H9 (cell line): ENCODE measurements around the gene TFEB. TPM values are rescaled to one million over a fixed set of nuclear protein-coding genes. Genes with fewer than 3 reads are reported as not detected.

Source experiments
- DNase-seq: peaks from one replicate; pipeline ENCODE4 v3.0.0-alpha.2; 2017
- H2AFZ ChIP-seq: one replicate; pipeline ENCODE4 v1.6.1; 2013; ENCODE audit warnings: mild to moderate bottlenecking, low read length, control low read depth, moderate library complexity
- H2AK5ac ChIP-seq: 2 replicates; pipeline ENCODE4 v1.6.1; 2013; ENCODE audit warnings: low read length, control low read depth, mixed read lengths; ENCODE audit not compliant: insufficient read length
- H2BK120ac ChIP-seq: one replicate; pipeline ENCODE4 v1.6.1; 2013; ENCODE audit warnings: low read depth, mild to moderate bottlenecking, low read length, control low read depth, inconsistent platforms; ENCODE audit not compliant: poor library complexity, severe bottlenecking
- H2BK12ac ChIP-seq: 2 replicates; pipeline ENCODE4 v1.6.1; 2013; ENCODE audit warnings: low read length, control low read depth, mixed read lengths, low read depth; ENCODE audit not compliant: insufficient read length
- H2BK15ac ChIP-seq: 2 replicates; pipeline ENCODE4 v1.6.1; 2013; ENCODE audit warnings: low read depth, low read length, control low read depth
- H2BK20ac ChIP-seq: one replicate; pipeline ENCODE4 v1.6.1; 2013; ENCODE audit warnings: low read depth, mild to moderate bottlenecking, low read length, control low read depth, inconsistent platforms; ENCODE audit not compliant: poor library complexity, severe bottlenecking
- H2BK5ac ChIP-seq: 2 replicates; pipeline ENCODE4 v1.6.1; 2013; ENCODE audit warnings: low read length, control low read depth, mixed read lengths; ENCODE audit not compliant: insufficient read length
- H3K14ac ChIP-seq: 2 replicates; pipeline ENCODE4 v1.6.1; 2013; ENCODE audit warnings: low read length, control low read depth; ENCODE audit not compliant: insufficient read depth
- H3K18ac ChIP-seq: 2 replicates; pipeline ENCODE4 v1.6.1; 2013; ENCODE audit warnings: low read depth, mild to moderate bottlenecking, mixed read lengths, low read length, control low read depth; ENCODE audit not compliant: insufficient read length
- H3K23ac ChIP-seq: 2 replicates; pipeline ENCODE4 v1.6.1; 2013; ENCODE audit warnings: low read length, control low read depth, mixed read lengths, low read depth; ENCODE audit not compliant: insufficient read length
- H3K23me2 ChIP-seq: 2 replicates; pipeline ENCODE4 v1.6.1; 2013; ENCODE audit warnings: low read depth, mild to moderate bottlenecking, mixed read lengths, low read length, control low read depth; ENCODE audit not compliant: insufficient read length, poor library complexity, severe bottlenecking
- H3K27ac ChIP-seq: 2 replicates; pipeline ENCODE4 v1.5.1; 2013; ENCODE audit warnings: low read length, control low read depth, mixed read lengths, low read depth; ENCODE audit not compliant: insufficient read length
- H3K27me3 ChIP-seq: 2 replicates; pipeline ENCODE4 v1.6.1; 2013; ENCODE audit warnings: low read length, control low read depth, inconsistent platforms; ENCODE audit not compliant: insufficient read depth
- H3K4ac ChIP-seq: 2 replicates; pipeline ENCODE4 v1.6.1; 2013; ENCODE audit warnings: low read depth, mild to moderate bottlenecking, control low read depth, inconsistent platforms, low read length, moderate library complexity
- H3K4me1 ChIP-seq: 2 replicates; pipeline ENCODE4 v1.6.1; 2013; ENCODE audit warnings: low read length, control low read depth, inconsistent platforms; ENCODE audit not compliant: insufficient read depth
- H3K4me2 ChIP-seq: 2 replicates; pipeline ENCODE4 v1.6.1; 2013; ENCODE audit warnings: low read length, control low read depth, mixed read lengths; ENCODE audit not compliant: insufficient read length, insufficient read depth
- H3K56ac ChIP-seq: 2 replicates; pipeline ENCODE4 v1.6.1; 2013; ENCODE audit warnings: low read depth, mild to moderate bottlenecking, mixed read lengths, low read length, control low read depth; ENCODE audit not compliant: insufficient read length
- H3K79me1 ChIP-seq: 2 replicates; pipeline ENCODE4 v1.6.1; 2013; ENCODE audit warnings: low read depth, mild to moderate bottlenecking, moderate library complexity, low read length, control low read depth, inconsistent platforms; ENCODE audit not compliant: insufficient read depth, poor library complexity, severe bottlenecking
- H3K79me2 ChIP-seq: 2 replicates; pipeline ENCODE4 v1.6.1; 2013; ENCODE audit warnings: low read length, control low read depth, inconsistent platforms; ENCODE audit not compliant: insufficient read depth
- H3K9ac ChIP-seq: 2 replicates; pipeline ENCODE4 v1.6.1; 2013; ENCODE audit warnings: low read length, control low read depth, mixed read lengths; ENCODE audit not compliant: insufficient read length; ENCODE audit errors: extremely low read depth
- H3K9me3 ChIP-seq: one replicate; pipeline ENCODE4 v1.6.1; 2013; ENCODE audit warnings: low read depth, low read length, inconsistent platforms; ENCODE audit not compliant: control insufficient read depth
- H3T11ph ChIP-seq: one replicate; pipeline ENCODE4 v1.6.1; 2013; ENCODE audit warnings: mild to moderate bottlenecking, low read length, control low read depth, inconsistent platforms
- H4K20me1 ChIP-seq: one replicate; pipeline ENCODE4 v1.6.1; 2013; ENCODE audit not compliant: control insufficient read depth, insufficient read length, insufficient read depth
- H4K5ac ChIP-seq: 2 replicates; pipeline ENCODE4 v1.6.1; 2013; ENCODE audit warnings: low read depth, mild to moderate bottlenecking, mixed read lengths, low read length, control low read depth; ENCODE audit not compliant: insufficient read length
- H4K8ac ChIP-seq: replicated peaks from 2 replicates; pipeline ENCODE4 v1.6.1; 2013; ENCODE audit warnings: low read length, control low read depth, mixed read lengths, low read depth; ENCODE audit not compliant: insufficient read length
- H4K91ac ChIP-seq: 2 replicates; pipeline ENCODE4 v1.6.1; 2013; ENCODE audit warnings: low read depth, mild to moderate bottlenecking, moderate library complexity, mixed read lengths, low read length, control low read depth; ENCODE audit not compliant: insufficient read length
- H3K27ac Mint-ChIP-seq, 3 experiments: 2 replicates in 2 of 3; 3 replicates in 1 of 3; pipeline ENCODE4 v1.8.0; 2020 to 2021; ENCODE audit warnings: mixed read lengths in 3 of 3, mild to moderate bottlenecking in 1 of 3, moderate library complexity in 1 of 3
- H3K27me3 Mint-ChIP-seq: 2 replicates; pipeline ENCODE4 v1.8.0; 2021; ENCODE audit warnings: low read depth, mild to moderate bottlenecking, moderate library complexity, mixed read lengths
- H3K36me3 Mint-ChIP-seq, 3 experiments: 2 replicates in 2 of 3; 3 replicates in 1 of 3; pipeline ENCODE4 v1.8.0; 2020 to 2021; ENCODE audit warnings: low read depth in 3 of 3, mixed read lengths in 3 of 3; ENCODE audit not compliant: insufficient read depth in 1 of 3
- H3K4me1 Mint-ChIP-seq, 2 experiments: 2 replicates each; pipeline ENCODE4 v1.8.0; 2020; ENCODE audit warnings: mixed read lengths in 2 of 2
- H3K4me3 Mint-ChIP-seq, 2 experiments: 2 replicates in 1 of 2; 3 replicates in 1 of 2; pipeline ENCODE4 v1.8.0; 2020 to 2021; ENCODE audit warnings: mild to moderate bottlenecking in 2 of 2, mixed read lengths in 2 of 2, moderate library complexity in 1 of 2
- H3K9me3 Mint-ChIP-seq, 2 experiments: 2 replicates in 1 of 2; 3 replicates in 1 of 2; pipeline ENCODE4 v1.8.0; 2020; ENCODE audit warnings: mild to moderate bottlenecking in 2 of 2, mixed read lengths in 2 of 2, moderate library complexity in 1 of 2
- WGBS: extraction: QIAGEN DNeasy Blood & Tissue Kit; methylation state at CpG from one replicate; pipeline ENCODE4 v1.1.7; 2013; ENCODE audit warnings: missing lambda C conversion rate, low lambda C conversion rate, mixed read lengths; ENCODE audit not compliant: insufficient read length; ENCODE audit errors: extremely low coverage; 5-methylcytosine and 5-hydroxymethylcytosine counted together
- total RNA-seq: library from RNA; stranded (reverse); gene quantifications from 2 replicates; pipeline ENCODE4 v1.2.1, GENCODE V29; 2021
- TF ChIP-seq, protein P1 (sequence below): fragments of 200-600 bp; sonication (generic); conservative IDR thresholded peaks from 3 replicates; pipeline ENCODE4 v1.8.0; 2021; ENCODE audit warnings: antibody characterized with exemption, mild to moderate bottlenecking

Gene TFEB
- total RNA-seq, 1 experiment from 2014 or later: 1.2 TPM

GRCh38 chr6:41672816-41673703 is 62.3 kb downstream of the TFEB start:
- no peak overlapping the region for H3K14ac ChIP-seq
- no peak overlapping the region for H3K27ac ChIP-seq
- H2BK12ac ChIP-seq: no peak overlapping the region
- no peak overlapping the region for H2BK15ac ChIP-seq
- H3T11ph ChIP-seq: no peak overlapping the region
- no peak overlapping the region for H2AFZ ChIP-seq
- H4K8ac ChIP-seq: no peak overlapping the region
- no peak overlapping the region for H4K5ac ChIP-seq
- Mint-ChIP-seq H3K27ac (peak overlapping the region in 1 of 3 experiments; percentile 23; a peak in 2 of 7 replicates), H3K4me1 (peaks cover 14 to 33% of the 10 kb centered on the region in 2 experiments), H3K27me3 (peaks cover 42% of the 10 kb centered on the region), H3K36me3 (no peaks in the 10 kb centered on the region), H3K9me3 (peaks cover 6 to 10% of the 10 kb centered on the region in 2 experiments; a peak in 4 of 5 replicates), H3K4me3 (no peak overlapping the region; a peak in 1 of 5 replicates)
- no peaks in the 10 kb centered on the region for H3K23me2 ChIP-seq
- no peak overlapping the region for H3K23ac ChIP-seq
- no peaks in the 10 kb centered on the region for H3K79me1 ChIP-seq
- H3K9me3 ChIP-seq: no peaks in the 10 kb centered on the region
- H3K79me2 ChIP-seq: no peaks in the 10 kb centered on the region
- H3K18ac ChIP-seq: no peak overlapping the region
- H2AK5ac ChIP-seq: no peak overlapping the region
- no peak overlapping the region for H2BK120ac ChIP-seq
- TF ChIP-seq, protein P1, sequence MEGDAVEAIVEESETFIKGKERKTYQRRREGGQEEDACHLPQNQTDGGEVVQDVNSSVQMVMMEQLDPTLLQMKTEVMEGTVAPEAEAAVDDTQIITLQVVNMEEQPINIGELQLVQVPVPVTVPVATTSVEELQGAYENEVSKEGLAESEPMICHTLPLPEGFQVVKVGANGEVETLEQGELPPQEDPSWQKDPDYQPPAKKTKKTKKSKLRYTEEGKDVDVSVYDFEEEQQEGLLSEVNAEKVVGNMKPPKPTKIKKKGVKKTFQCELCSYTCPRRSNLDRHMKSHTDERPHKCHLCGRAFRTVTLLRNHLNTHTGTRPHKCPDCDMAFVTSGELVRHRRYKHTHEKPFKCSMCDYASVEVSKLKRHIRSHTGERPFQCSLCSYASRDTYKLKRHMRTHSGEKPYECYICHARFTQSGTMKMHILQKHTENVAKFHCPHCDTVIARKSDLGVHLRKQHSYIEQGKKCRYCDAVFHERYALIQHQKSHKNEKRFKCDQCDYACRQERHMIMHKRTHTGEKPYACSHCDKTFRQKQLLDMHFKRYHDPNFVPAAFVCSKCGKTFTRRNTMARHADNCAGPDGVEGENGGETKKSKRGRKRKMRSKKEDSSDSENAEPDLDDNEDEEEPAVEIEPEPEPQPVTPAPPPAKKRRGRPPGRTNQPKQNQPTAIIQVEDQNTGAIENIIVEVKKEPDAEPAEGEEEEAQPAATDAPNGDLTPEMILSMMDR: no peak
- no CpG with 5 or more reads among the region's 17 CpGs for WGBS
- no peak overlapping the region for H3K4ac ChIP-seq
- H3K4me2 ChIP-seq: no peak overlapping the region
- H3K27me3 ChIP-seq: no peaks in the 10 kb centered on the region
- H2BK20ac ChIP-seq: no peak overlapping the region
- no peak overlapping the region for H3K56ac ChIP-seq
- no peak overlapping the region for H4K91ac ChIP-seq
- no peak overlapping the region for H3K9ac ChIP-seq
- no peaks in the 10 kb centered on the region for H4K20me1 ChIP-seq
- H2BK5ac ChIP-seq: no peak overlapping the region
- H3K4me1 ChIP-seq: no peaks in the 10 kb centered on the region
- DNase-seq: no peak
